H9 (cell line): ENCODE data around the gene RUNX1. TPM values are rescaled to one million over a fixed set of nuclear protein-coding genes. Genes with fewer than 3 reads are reported as not detected.

Source experiments
- DNase-seq: peaks from one replicate; pipeline ENCODE4 v3.0.0-alpha.2; 2017
- H2AFZ ChIP-seq: one replicate; pipeline ENCODE4 v1.6.1; 2013; ENCODE audit warnings: mild to moderate bottlenecking, low read length, control low read depth, moderate library complexity
- H2AK5ac ChIP-seq: 2 replicates; pipeline ENCODE4 v1.6.1; 2013; ENCODE audit warnings: low read length, control low read depth, mixed read lengths; ENCODE audit not compliant: insufficient read length
- H2BK120ac ChIP-seq: one replicate; pipeline ENCODE4 v1.6.1; 2013; ENCODE audit warnings: low read depth, mild to moderate bottlenecking, low read length, control low read depth, inconsistent platforms; ENCODE audit not compliant: poor library complexity, severe bottlenecking
- H2BK12ac ChIP-seq: 2 replicates; pipeline ENCODE4 v1.6.1; 2013; ENCODE audit warnings: low read length, control low read depth, mixed read lengths, low read depth; ENCODE audit not compliant: insufficient read length
- H2BK15ac ChIP-seq: 2 replicates; pipeline ENCODE4 v1.6.1; 2013; ENCODE audit warnings: low read depth, low read length, control low read depth
- H2BK20ac ChIP-seq: one replicate; pipeline ENCODE4 v1.6.1; 2013; ENCODE audit warnings: low read depth, mild to moderate bottlenecking, low read length, control low read depth, inconsistent platforms; ENCODE audit not compliant: poor library complexity, severe bottlenecking
- H2BK5ac ChIP-seq: 2 replicates; pipeline ENCODE4 v1.6.1; 2013; ENCODE audit warnings: low read length, control low read depth, mixed read lengths; ENCODE audit not compliant: insufficient read length
- H3K14ac ChIP-seq: 2 replicates; pipeline ENCODE4 v1.6.1; 2013; ENCODE audit warnings: low read length, control low read depth; ENCODE audit not compliant: insufficient read depth
- H3K18ac ChIP-seq: 2 replicates; pipeline ENCODE4 v1.6.1; 2013; ENCODE audit warnings: low read depth, mild to moderate bottlenecking, mixed read lengths, low read length, control low read depth; ENCODE audit not compliant: insufficient read length
- H3K23ac ChIP-seq: 2 replicates; pipeline ENCODE4 v1.6.1; 2013; ENCODE audit warnings: low read length, control low read depth, mixed read lengths, low read depth; ENCODE audit not compliant: insufficient read length
- H3K23me2 ChIP-seq: 2 replicates; pipeline ENCODE4 v1.6.1; 2013; ENCODE audit warnings: low read depth, mild to moderate bottlenecking, mixed read lengths, low read length, control low read depth; ENCODE audit not compliant: insufficient read length, poor library complexity, severe bottlenecking
- H3K27ac ChIP-seq: 2 replicates; pipeline ENCODE4 v1.5.1; 2013; ENCODE audit warnings: low read length, control low read depth, mixed read lengths, low read depth; ENCODE audit not compliant: insufficient read length
- H3K27me3 ChIP-seq: 2 replicates; pipeline ENCODE4 v1.6.1; 2013; ENCODE audit warnings: low read length, control low read depth, inconsistent platforms; ENCODE audit not compliant: insufficient read depth
- H3K4ac ChIP-seq: 2 replicates; pipeline ENCODE4 v1.6.1; 2013; ENCODE audit warnings: low read depth, mild to moderate bottlenecking, control low read depth, inconsistent platforms, low read length, moderate library complexity
- H3K4me1 ChIP-seq: 2 replicates; pipeline ENCODE4 v1.6.1; 2013; ENCODE audit warnings: low read length, control low read depth, inconsistent platforms; ENCODE audit not compliant: insufficient read depth
- H3K4me2 ChIP-seq: 2 replicates; pipeline ENCODE4 v1.6.1; 2013; ENCODE audit warnings: low read length, control low read depth, mixed read lengths; ENCODE audit not compliant: insufficient read length, insufficient read depth
- H3K56ac ChIP-seq: 2 replicates; pipeline ENCODE4 v1.6.1; 2013; ENCODE audit warnings: low read depth, mild to moderate bottlenecking, mixed read lengths, low read length, control low read depth; ENCODE audit not compliant: insufficient read length
- H3K79me1 ChIP-seq: 2 replicates; pipeline ENCODE4 v1.6.1; 2013; ENCODE audit warnings: low read depth, mild to moderate bottlenecking, moderate library complexity, low read length, control low read depth, inconsistent platforms; ENCODE audit not compliant: insufficient read depth, poor library complexity, severe bottlenecking
- H3K79me2 ChIP-seq: 2 replicates; pipeline ENCODE4 v1.6.1; 2013; ENCODE audit warnings: low read length, control low read depth, inconsistent platforms; ENCODE audit not compliant: insufficient read depth
- H3K9ac ChIP-seq: 2 replicates; pipeline ENCODE4 v1.6.1; 2013; ENCODE audit warnings: low read length, control low read depth, mixed read lengths; ENCODE audit not compliant: insufficient read length; ENCODE audit errors: extremely low read depth
- H3K9me3 ChIP-seq: one replicate; pipeline ENCODE4 v1.6.1; 2013; ENCODE audit warnings: low read depth, low read length, inconsistent platforms; ENCODE audit not compliant: control insufficient read depth
- H3T11ph ChIP-seq: one replicate; pipeline ENCODE4 v1.6.1; 2013; ENCODE audit warnings: mild to moderate bottlenecking, low read length, control low read depth, inconsistent platforms
- H4K20me1 ChIP-seq: one replicate; pipeline ENCODE4 v1.6.1; 2013; ENCODE audit not compliant: control insufficient read depth, insufficient read length, insufficient read depth
- H4K5ac ChIP-seq: 2 replicates; pipeline ENCODE4 v1.6.1; 2013; ENCODE audit warnings: low read depth, mild to moderate bottlenecking, mixed read lengths, low read length, control low read depth; ENCODE audit not compliant: insufficient read length
- H4K8ac ChIP-seq: replicated peaks from 2 replicates; pipeline ENCODE4 v1.6.1; 2013; ENCODE audit warnings: low read length, control low read depth, mixed read lengths, low read depth; ENCODE audit not compliant: insufficient read length
- H4K91ac ChIP-seq: 2 replicates; pipeline ENCODE4 v1.6.1; 2013; ENCODE audit warnings: low read depth, mild to moderate bottlenecking, moderate library complexity, mixed read lengths, low read length, control low read depth; ENCODE audit not compliant: insufficient read length
- H3K27ac Mint-ChIP-seq, 3 experiments: 2 replicates in 2 of 3; 3 replicates in 1 of 3; pipeline ENCODE4 v1.8.0; 2020 to 2021; ENCODE audit warnings: mixed read lengths in 3 of 3, mild to moderate bottlenecking in 1 of 3, moderate library complexity in 1 of 3
- H3K27me3 Mint-ChIP-seq: 2 replicates; pipeline ENCODE4 v1.8.0; 2021; ENCODE audit warnings: low read depth, mild to moderate bottlenecking, moderate library complexity, mixed read lengths
- H3K36me3 Mint-ChIP-seq, 3 experiments: 2 replicates in 2 of 3; 3 replicates in 1 of 3; pipeline ENCODE4 v1.8.0; 2020 to 2021; ENCODE audit warnings: low read depth in 3 of 3, mixed read lengths in 3 of 3; ENCODE audit not compliant: insufficient read depth in 1 of 3
- H3K4me1 Mint-ChIP-seq, 2 experiments: 2 replicates each; pipeline ENCODE4 v1.8.0; 2020; ENCODE audit warnings: mixed read lengths in 2 of 2
- H3K4me3 Mint-ChIP-seq, 2 experiments: 2 replicates in 1 of 2; 3 replicates in 1 of 2; pipeline ENCODE4 v1.8.0; 2020 to 2021; ENCODE audit warnings: mild to moderate bottlenecking in 2 of 2, mixed read lengths in 2 of 2, moderate library complexity in 1 of 2
- H3K9me3 Mint-ChIP-seq, 2 experiments: 2 replicates in 1 of 2; 3 replicates in 1 of 2; pipeline ENCODE4 v1.8.0; 2020; ENCODE audit warnings: mild to moderate bottlenecking in 2 of 2, mixed read lengths in 2 of 2, moderate library complexity in 1 of 2
- WGBS: extraction: QIAGEN DNeasy Blood & Tissue Kit; methylation state at CpG from one replicate; pipeline ENCODE4 v1.1.7; 2013; ENCODE audit warnings: missing lambda C conversion rate, low lambda C conversion rate, mixed read lengths; ENCODE audit not compliant: insufficient read length; ENCODE audit errors: extremely low coverage; 5-methylcytosine and 5-hydroxymethylcytosine counted together
- total RNA-seq: library from RNA; stranded (reverse); gene quantifications from 2 replicates; pipeline ENCODE4 v1.2.1, GENCODE V29; 2021
- TF ChIP-seq, protein P1 (sequence below): fragments of 200-600 bp; sonication (generic); conservative IDR thresholded peaks from 3 replicates; pipeline ENCODE4 v1.8.0; 2021; ENCODE audit warnings: antibody characterized with exemption, mild to moderate bottlenecking

The RUNX1 gene
- total RNA-seq, 1 experiment from 2014 or later: 0.72 TPM

DNA sequence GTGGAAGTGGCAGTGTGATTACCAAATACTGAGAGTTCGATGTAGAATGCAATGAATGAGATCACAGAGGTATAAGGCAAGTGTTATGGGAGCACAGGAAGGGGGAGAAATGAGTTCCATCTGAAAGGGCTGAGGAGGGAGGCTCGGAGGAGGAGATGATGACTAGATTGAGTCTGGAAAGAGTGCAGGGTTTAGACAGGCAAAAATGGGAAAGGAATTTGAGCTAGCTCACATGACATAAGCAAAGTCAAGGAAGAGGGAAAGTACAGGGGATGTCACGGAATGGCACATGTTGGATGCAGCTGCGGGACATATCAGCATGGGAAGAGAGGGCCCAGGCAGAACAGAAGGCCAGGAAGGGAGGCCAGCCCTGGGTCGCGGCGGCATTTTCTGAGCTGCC is 132.7 kb downstream of the RUNX1 start:
- H4K91ac ChIP-seq: no peak overlapping the region
- H3T11ph ChIP-seq: no peak overlapping the region
- no peak overlapping the region for H3K27ac ChIP-seq
- H4K20me1 ChIP-seq: no peaks in the 10 kb centered on the region
- H2AFZ ChIP-seq: no peak overlapping the region
- no peak overlapping the region for H3K56ac ChIP-seq
- H3K36me3 Mint-ChIP-seq: no peaks in the 10 kb centered on the region
- no peak overlapping the region for H2BK20ac ChIP-seq
- H2BK120ac ChIP-seq: no peak overlapping the region
- no peaks in the 10 kb centered on the region; the same call in 1 of the 2 replicates for H3K4me1 ChIP-seq
- no peak for DNase-seq
- no peaks in the 10 kb centered on the region for H3K23me2 ChIP-seq
- H3K79me2 ChIP-seq: no peaks in the 10 kb centered on the region
- no peak overlapping the region for H3K4ac ChIP-seq
- H3K14ac ChIP-seq: no peak overlapping the region
- H3K4me2 ChIP-seq: no peak overlapping the region
- H3K79me1 ChIP-seq: no peaks in the 10 kb centered on the region
- H3K9me3 Mint-ChIP-seq: no peaks in the 10 kb centered on the region
- peaks cover 8% of the 10 kb centered on the region for H3K27me3 Mint-ChIP-seq
- H3K23ac ChIP-seq: no peak overlapping the region
- H3K4me3 Mint-ChIP-seq: no peak overlapping the region
- H3K9ac ChIP-seq: no peak overlapping the region
- no peaks in the 10 kb centered on the region; the same call in 1 of the 2 replicates for H3K27me3 ChIP-seq
- H2BK12ac ChIP-seq: no peak overlapping the region
- H2BK15ac ChIP-seq: no peak overlapping the region
- no peak overlapping the region for H4K8ac ChIP-seq
- H3K27ac Mint-ChIP-seq: no peak overlapping the region; a peak in 1 of 7 replicates
- no peak overlapping the region for H2AK5ac ChIP-seq
- no peak overlapping the region for H3K18ac ChIP-seq
- peaks cover 11 to 17% of the 10 kb centered on the region in 2 experiments for H3K4me1 Mint-ChIP-seq
- H3K9me3 ChIP-seq: no peaks in the 10 kb centered on the region
- TF ChIP-seq, protein P1, sequence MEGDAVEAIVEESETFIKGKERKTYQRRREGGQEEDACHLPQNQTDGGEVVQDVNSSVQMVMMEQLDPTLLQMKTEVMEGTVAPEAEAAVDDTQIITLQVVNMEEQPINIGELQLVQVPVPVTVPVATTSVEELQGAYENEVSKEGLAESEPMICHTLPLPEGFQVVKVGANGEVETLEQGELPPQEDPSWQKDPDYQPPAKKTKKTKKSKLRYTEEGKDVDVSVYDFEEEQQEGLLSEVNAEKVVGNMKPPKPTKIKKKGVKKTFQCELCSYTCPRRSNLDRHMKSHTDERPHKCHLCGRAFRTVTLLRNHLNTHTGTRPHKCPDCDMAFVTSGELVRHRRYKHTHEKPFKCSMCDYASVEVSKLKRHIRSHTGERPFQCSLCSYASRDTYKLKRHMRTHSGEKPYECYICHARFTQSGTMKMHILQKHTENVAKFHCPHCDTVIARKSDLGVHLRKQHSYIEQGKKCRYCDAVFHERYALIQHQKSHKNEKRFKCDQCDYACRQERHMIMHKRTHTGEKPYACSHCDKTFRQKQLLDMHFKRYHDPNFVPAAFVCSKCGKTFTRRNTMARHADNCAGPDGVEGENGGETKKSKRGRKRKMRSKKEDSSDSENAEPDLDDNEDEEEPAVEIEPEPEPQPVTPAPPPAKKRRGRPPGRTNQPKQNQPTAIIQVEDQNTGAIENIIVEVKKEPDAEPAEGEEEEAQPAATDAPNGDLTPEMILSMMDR: no peak
- no peak overlapping the region for H4K5ac ChIP-seq
- no CpG with 5 or more reads among the region's 7 CpGs for WGBS
- no peak overlapping the region for H2BK5ac ChIP-seq
